ENCODE measurements around the gene CNDP2. TPM values are rescaled to one million over a fixed set of nuclear protein-coding genes. Genes with fewer than 3 reads are reported as not detected.

CNDP2 gene
- total RNA-seq, 1 donor from 2014 or later: 182 TPM

DNA sequence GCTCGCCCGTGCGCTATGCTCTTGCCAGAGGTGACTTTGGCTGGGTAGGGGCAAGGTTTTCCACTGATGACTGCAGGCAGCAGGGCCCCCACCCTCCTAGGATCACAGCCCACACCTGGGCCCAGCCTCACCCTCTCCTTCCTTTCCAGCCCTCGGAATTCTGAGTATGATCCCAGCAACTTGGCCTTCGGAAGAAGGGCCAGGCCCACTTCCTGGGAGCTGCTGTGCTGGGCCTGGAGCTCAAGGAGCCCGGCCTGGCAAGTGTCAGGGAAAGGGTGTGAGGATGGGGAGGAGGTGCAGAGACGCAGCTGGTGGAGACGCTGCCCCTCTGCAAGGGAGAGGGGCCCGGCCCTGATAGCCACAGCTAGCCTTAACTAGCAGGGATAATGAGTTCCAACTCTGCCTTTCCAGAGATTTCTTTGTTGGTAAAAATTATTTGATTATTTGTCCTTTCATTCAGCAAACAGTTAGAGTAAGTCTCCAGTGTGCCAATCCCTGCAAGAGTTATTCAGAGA is 36.4 kb downstream of the CNDP2 start:
- Mint-ChIP-seq H3K4me3 (ENCODE audit: low read depth) (no peak overlapping the region), H3K36me3 (ENCODE audit: insufficient read depth) (peaks cover 4% of the 10 kb centered on the region), H3K27ac (no peak overlapping the region), H3K9me3 (ENCODE audit: low read depth) (peaks cover 12% of the 10 kb centered on the region), H3K4me1 (ENCODE audit: low read depth) (peaks cover 2% of the 10 kb centered on the region), H3K27me3 (peaks cover 11% of the 10 kb centered on the region)
- DNase-seq (ENCODE audit: low spot score, unreplicated experiment): no peak
- TF ChIP-seq, protein P1, sequence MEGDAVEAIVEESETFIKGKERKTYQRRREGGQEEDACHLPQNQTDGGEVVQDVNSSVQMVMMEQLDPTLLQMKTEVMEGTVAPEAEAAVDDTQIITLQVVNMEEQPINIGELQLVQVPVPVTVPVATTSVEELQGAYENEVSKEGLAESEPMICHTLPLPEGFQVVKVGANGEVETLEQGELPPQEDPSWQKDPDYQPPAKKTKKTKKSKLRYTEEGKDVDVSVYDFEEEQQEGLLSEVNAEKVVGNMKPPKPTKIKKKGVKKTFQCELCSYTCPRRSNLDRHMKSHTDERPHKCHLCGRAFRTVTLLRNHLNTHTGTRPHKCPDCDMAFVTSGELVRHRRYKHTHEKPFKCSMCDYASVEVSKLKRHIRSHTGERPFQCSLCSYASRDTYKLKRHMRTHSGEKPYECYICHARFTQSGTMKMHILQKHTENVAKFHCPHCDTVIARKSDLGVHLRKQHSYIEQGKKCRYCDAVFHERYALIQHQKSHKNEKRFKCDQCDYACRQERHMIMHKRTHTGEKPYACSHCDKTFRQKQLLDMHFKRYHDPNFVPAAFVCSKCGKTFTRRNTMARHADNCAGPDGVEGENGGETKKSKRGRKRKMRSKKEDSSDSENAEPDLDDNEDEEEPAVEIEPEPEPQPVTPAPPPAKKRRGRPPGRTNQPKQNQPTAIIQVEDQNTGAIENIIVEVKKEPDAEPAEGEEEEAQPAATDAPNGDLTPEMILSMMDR (IDR thresholded peaks at IDR 0.05; ENCODE audit: unreplicated experiment): no peak

DNA sequence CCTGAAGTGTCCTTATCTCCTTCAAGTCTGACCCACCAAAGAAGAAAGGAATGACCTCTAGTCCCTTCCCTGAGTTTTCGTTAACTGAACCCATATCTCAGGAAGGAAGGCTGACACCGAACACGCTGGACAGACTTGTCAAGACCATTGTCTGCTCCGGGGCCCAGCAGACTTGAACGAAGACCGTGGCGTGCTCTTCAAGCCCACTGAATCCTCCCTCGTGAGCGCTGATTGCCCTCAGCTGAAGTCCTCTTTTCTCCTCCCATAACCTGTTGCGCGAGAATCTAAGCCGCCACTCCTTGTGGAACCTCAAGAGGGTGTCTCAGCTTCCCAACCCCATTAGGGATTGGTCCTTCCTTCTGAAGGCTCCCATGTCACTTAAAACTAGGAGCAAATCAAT is 37.5 kb downstream of the CNDP2 start:
- H3K4me3 Mint-ChIP-seq (ENCODE audit: low read depth): no peak overlapping the region
- peaks cover 12% of the 10 kb centered on the region for H3K9me3 Mint-ChIP-seq (ENCODE audit: low read depth)
- no peak overlapping the region for H3K27ac Mint-ChIP-seq
- peaks cover 4% of the 10 kb centered on the region for H3K36me3 Mint-ChIP-seq (ENCODE audit: insufficient read depth)
- peaks cover 11% of the 10 kb centered on the region for H3K27me3 Mint-ChIP-seq
- DNase-seq (ENCODE audit: low spot score, unreplicated experiment): no peak
- TF ChIP-seq, protein P1 (IDR thresholded peaks at IDR 0.05; ENCODE audit: unreplicated experiment): no peak
- H3K4me1 Mint-ChIP-seq (ENCODE audit: low read depth): peaks cover 2% of the 10 kb centered on the region

DNA sequence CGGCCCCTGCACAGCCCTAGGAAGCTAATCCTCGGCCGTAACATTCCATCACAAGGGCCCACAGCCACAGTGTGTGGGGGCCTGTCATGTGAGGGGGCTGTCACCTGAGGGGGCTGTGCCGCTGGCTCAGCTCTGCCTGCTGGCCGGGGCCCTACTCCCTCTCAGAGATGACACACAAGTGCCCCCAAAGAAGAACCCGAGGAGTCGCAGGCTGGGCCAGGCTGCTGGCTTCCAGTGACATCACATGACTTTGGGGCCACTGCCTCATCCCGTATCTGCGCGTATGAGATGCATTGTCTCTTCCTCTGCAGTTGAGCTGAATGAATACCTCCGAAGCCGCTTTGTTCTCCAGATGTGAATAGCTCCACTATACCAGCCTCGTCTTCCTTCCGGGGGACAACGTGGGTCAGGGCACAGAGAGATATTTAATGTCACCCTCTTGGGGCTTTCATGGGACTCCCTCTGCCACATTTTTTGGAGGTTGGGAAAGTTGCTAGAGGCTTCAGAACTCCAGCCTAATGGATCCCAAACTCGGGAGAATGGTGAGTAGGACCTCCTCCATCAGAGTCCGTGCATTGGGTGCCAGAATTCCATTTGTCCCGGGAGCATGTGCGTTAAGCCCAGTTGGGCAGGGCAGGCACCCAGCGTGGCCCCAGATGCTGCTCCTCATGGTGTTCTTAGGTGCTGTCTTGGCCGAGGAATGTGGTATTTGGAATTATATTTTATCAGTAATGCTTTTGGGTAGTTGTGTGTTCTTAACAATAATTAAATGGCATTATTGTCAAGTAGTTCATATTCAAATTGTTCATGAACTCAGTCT is 38.2 kb downstream of the CNDP2 start, which contains the start of gene CNDP1:
Gene CNDP1 (plus strand): TSS at position 351 of the 820 bp plus-strand sequence. CDS start 168 bp downstream, at position 519.
- peaks cover 11% of the 10 kb centered on the region for H3K27me3 Mint-ChIP-seq
- peaks cover 12% of the 10 kb centered on the region for H3K9me3 Mint-ChIP-seq (ENCODE audit: low read depth)
- DNase-seq (ENCODE audit: low spot score, unreplicated experiment): no peak
- H3K36me3 Mint-ChIP-seq (ENCODE audit: insufficient read depth): peaks cover 4% of the 10 kb centered on the region
- H3K4me1 Mint-ChIP-seq (ENCODE audit: low read depth): peaks cover 7% of the 10 kb centered on the region
- TF ChIP-seq, protein P1 (IDR thresholded peaks at IDR 0.05; ENCODE audit: unreplicated experiment): no peak
- H3K4me3 Mint-ChIP-seq (ENCODE audit: low read depth): no peak within 1 kb of the TSS
- H3K27ac Mint-ChIP-seq: no peak within 1 kb of the TSS

DNA sequence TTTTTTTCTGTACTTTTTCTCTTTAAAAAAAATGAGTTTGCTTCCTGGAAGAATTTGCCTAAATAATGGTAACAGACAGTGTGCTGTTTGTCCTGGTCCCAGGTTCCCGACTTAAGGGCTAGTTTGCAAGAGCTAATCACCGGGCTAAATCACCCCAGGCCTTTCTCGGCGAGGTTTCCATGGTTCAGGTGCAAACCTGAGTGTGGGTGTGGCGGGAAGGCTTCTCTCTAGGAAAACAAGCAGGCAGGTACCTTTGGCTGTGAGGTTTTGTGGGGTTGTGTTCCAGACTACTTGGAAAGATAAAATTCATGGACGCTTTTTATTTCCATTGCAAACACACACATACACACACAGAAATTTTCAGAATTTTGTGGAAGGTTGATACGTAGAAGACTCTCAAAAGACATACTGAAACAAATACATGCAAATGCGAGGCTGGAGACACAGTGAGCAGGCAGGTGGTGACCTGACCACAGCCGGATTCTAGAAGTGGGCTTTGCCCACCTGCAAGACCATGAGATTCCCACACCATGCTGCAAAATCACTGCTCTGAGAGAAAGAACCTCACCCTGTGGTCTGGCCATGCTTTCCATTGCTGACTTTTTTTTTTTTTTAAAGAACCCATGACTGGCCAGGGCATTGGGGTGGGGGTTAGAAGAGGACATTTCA is 39.0 kb downstream of the CNDP2 start:
- TF ChIP-seq, protein P1 (IDR thresholded peaks at IDR 0.05; ENCODE audit: unreplicated experiment): no peak
- Mint-ChIP-seq H3K9me3 (ENCODE audit: low read depth) (peaks cover 12% of the 10 kb centered on the region), H3K36me3 (ENCODE audit: insufficient read depth) (peaks cover 4% of the 10 kb centered on the region), H3K27me3 (peaks cover 11% of the 10 kb centered on the region), H3K4me3 (ENCODE audit: low read depth) (no peak overlapping the region), H3K4me1 (ENCODE audit: low read depth) (peaks cover 10% of the 10 kb centered on the region), H3K27ac (no peak overlapping the region)
- DNase-seq (ENCODE audit: low spot score, unreplicated experiment): no peak

- Mint-ChIP-seq H3K9me3 (ENCODE audit: low read depth) (peaks cover 12% of the 10 kb centered on the region), H3K4me3 (ENCODE audit: low read depth) (no peak overlapping the region), H3K27me3 (no peaks in the 10 kb centered on the region), H3K27ac (peak overlapping the region; percentile 38), H3K36me3 (ENCODE audit: insufficient read depth) (peaks cover 4% of the 10 kb centered on the region), H3K4me1 (ENCODE audit: low read depth) (peaks cover 10% of the 10 kb centered on the region)
- TF ChIP-seq, protein P1 (IDR thresholded peaks at IDR 0.05; ENCODE audit: unreplicated experiment): no peak
- DNase-seq (ENCODE audit: low spot score, unreplicated experiment): no peak
Observed at GRCh38 chr18:74539289-74539688, 43.1 kb downstream of the CNDP2 start.

Data from progenitor cell of endocrine pancreas (in vitro differentiated cells).